Aorta (tissue), 5 donors: ENCODE data around the gene ARRB2. TPM values are rescaled to one million over a fixed set of nuclear protein-coding genes. Genes with fewer than 3 reads are reported as not detected.
"Not testable (repeated sequence)": the region's sequence is repeated elsewhere in the genome, so short reads cannot be mapped to it uniquely, and the experiment has no call there.

ENCODE experiments used
- ATAC-seq: fragments of 200-7000 bp; cut with Tn5 transposase; one replicate; pipeline ENCODE4 v1.9.1; 2022; ENCODE audit warnings: moderate library complexity; ENCODE audit not compliant: low FRiP score
- DNase-seq, 2 donors: peaks; one replicate each; pipeline ENCODE4 v3.0.0-alpha.2; 2020
- H3K27ac ChIP-seq, 2 donors: one replicate each; pipeline ENCODE4 v1.5.1; 2013; ENCODE audit warnings: low read length in 2 of 2, mild to moderate bottlenecking in 2 of 2, moderate library complexity in 2 of 2, control low read depth in 1 of 2, inconsistent platforms in 1 of 2, low read depth in 1 of 2
- H3K27me3 ChIP-seq, 2 donors: one replicate each; pipeline ENCODE4 v1.6.1; 2013; ENCODE audit warnings: control low read depth in 1 of 2, low read length in 1 of 2, mild to moderate bottlenecking in 1 of 2, moderate library complexity in 1 of 2; ENCODE audit not compliant: insufficient read depth in 2 of 2, control insufficient read depth in 1 of 2
- H3K36me3 ChIP-seq, 2 donors: one replicate each; pipeline ENCODE4 v1.6.1; 2013; ENCODE audit warnings: control low read depth in 1 of 2, low read length in 1 of 2, mild to moderate bottlenecking in 1 of 2; ENCODE audit not compliant: insufficient read depth in 2 of 2, control insufficient read depth in 1 of 2
- H3K4me1 ChIP-seq, 2 donors: one replicate each; pipeline ENCODE4 v1.6.1; 2013; ENCODE audit warnings: low read length in 2 of 2, control low read depth in 1 of 2, mild to moderate bottlenecking in 1 of 2, moderate library complexity in 1 of 2; ENCODE audit not compliant: insufficient read depth in 2 of 2, control insufficient read depth in 1 of 2
- H3K4me3 ChIP-seq, 2 donors: one replicate each; pipeline ENCODE4 v1.5.1; 2013; ENCODE audit warnings: low read length in 2 of 2, control low read depth in 1 of 2, mild to moderate bottlenecking in 1 of 2
- H3K9me3 ChIP-seq: one replicate; pipeline ENCODE4 v1.6.1; 2013; ENCODE audit warnings: mild to moderate bottlenecking, low read length; ENCODE audit not compliant: control insufficient read depth
- WGBS, 2 donors: extraction: QIAGEN DNeasy Blood & Tissue Kit; methylation state at CpG; one replicate each; pipeline ENCODE4 v1.1.7; 2013; 5-methylcytosine and 5-hydroxymethylcytosine counted together
- intact Hi-C, 2 donors: fragments of 100-400 bp; cut with DNase I; formaldehyde crosslinking; loops; one replicate each; pipeline versions ENCODE4 v1.14.2 to v1.15.0; 2022
- polyA plus RNA-seq, 2 donors: library from polyadenylated mRNA; stranded (reverse); fragments of 200-250 nt; gene quantifications; one replicate each; pipeline ENCODE4 v1.2.3, GENCODE V29; 2013
- total RNA-seq, 2 donors: library from RNA; stranded (reverse); fragmentation: NEBNext Ultra II Directional; extraction: Animal tissue kit (Norgen Biotek cat#: 25700); gene quantifications; one replicate each; pipeline ENCODE4 v1.2.1, GENCODE V29; 2021
- donor health status: healthy with polysubstance abuse.
- donor health status: Bipolar disorder and iron deficiency.
- donor health status: DM: no; HTN: no; CAD: no.
- donor health status: DM: no; HTN: no; CAD: no.
- donor health status: DM: yes; HTN: yes; CAD: no.

Gene ARRB2
- total and polyA plus RNA-seq, 4 donors, result 23.2 to 119 (median 63.5) TPM

GRCh38 chr17:4690745-4691144 lies 19.7 kb upstream of the ARRB2 start:
- H3K9me3 ChIP-seq, result no peaks in the 10 kb centered on the region
- intact Hi-C loops, result no loop called here
- no peak overlapping the region for H3K27ac ChIP-seq
- H3K27me3 ChIP-seq, result no peaks in the 10 kb centered on the region
- ATAC-seq, result no peak
- no peak overlapping the region for H3K4me3 ChIP-seq
- peak in 1 of 2 donors; percentile 28 for DNase-seq
- H3K4me1 ChIP-seq, result no peaks in the 10 kb centered on the region
- WGBS, 2 donors, result 88 to 96% methylated on average over 2 of the region's 2 CpGs
- no peaks in the 10 kb centered on the region for H3K36me3 ChIP-seq

GRCh38 chr17:4691686-4692085 lies 18.7 kb upstream of the ARRB2 start:
- ATAC-seq, result no peak
- no peak overlapping the region for H3K4me3 ChIP-seq

GRCh38 chr17:4693416-4693815 lies 17.0 kb upstream of the ARRB2 start:
- Histone ChIP-seq H3K36me3 (no peaks in the 10 kb centered on the region), H3K4me3 (no peak overlapping the region), H3K4me1 (no peaks in the 10 kb centered on the region), H3K27ac (no peak overlapping the region), H3K9me3 (no peaks in the 10 kb centered on the region), H3K27me3 (no peaks in the 10 kb centered on the region)
- intact Hi-C loops, result no loop called here
- DNase-seq (no peak), ATAC-seq (no peak)
- WGBS, 2 donors, result 81 to 86% methylated on average over 9 of the region's 9 CpGs

More at GRCh38 chr17:4691686-4692085, 18.7 kb upstream of the ARRB2 start:
- DNase-seq, result no peak
- 81 to 83% methylated on average over 8 of the region's 8 CpGs for WGBS, 2 donors
- Histone ChIP-seq H3K36me3 (no peaks in the 10 kb centered on the region), H3K4me1 (no peaks in the 10 kb centered on the region), H3K27ac (no peak overlapping the region), H3K9me3 (no peaks in the 10 kb centered on the region), H3K27me3 (no peaks in the 10 kb centered on the region)
- intact Hi-C loops, result no loop called here

- H3K27me3 ChIP-seq, result no peaks in the 10 kb centered on the region
- 81 to 85% methylated on average over 6 of the region's 6 CpGs for WGBS, 2 donors
- no peaks in the 10 kb centered on the region for H3K9me3 ChIP-seq
- H3K4me1 ChIP-seq, result no peaks in the 10 kb centered on the region
- ATAC-seq (no peak), DNase-seq (no peak)
- intact Hi-C loops, result no loop called here
- H3K27ac ChIP-seq, result no peak overlapping the region
- no peak overlapping the region for H3K4me3 ChIP-seq
- H3K36me3 ChIP-seq, result no peaks in the 10 kb centered on the region
These were observed 14.0 kb upstream of the ARRB2 start for GRCh38 chr17:4696437-4696805.

GRCh38 chr17:4699401-4700056 lies 10.9 kb upstream of the ARRB2 start:
- WGBS, 2 donors, result 84 to 87% methylated on average over 13 of the region's 13 CpGs
- not testable (repeated sequence) for H3K27me3 ChIP-seq, DNase-seq

GRCh38 chr17:4701116-4701515 lies 9.3 kb upstream of the ARRB2 start:
- Histone ChIP-seq H3K9me3 (no peaks in the 10 kb centered on the region), H3K27me3 (no peaks in the 10 kb centered on the region), H3K36me3 (no peaks in the 10 kb centered on the region), H3K4me1 (no peaks in the 10 kb centered on the region), H3K27ac (no peak overlapping the region), H3K4me3 (no peak overlapping the region)
- intact Hi-C loops, result no loop called here
- DNase-seq (no peak), ATAC-seq (no peak)
- 25 to 49% methylated on average over 1 of the region's 1 CpG for WGBS, 2 donors

More at GRCh38 chr17:4699401-4700056, 10.9 kb upstream of the ARRB2 start:
- H3K27ac ChIP-seq, H3K36me3 ChIP-seq, H3K9me3 ChIP-seq, H3K4me1 ChIP-seq, ATAC-seq, H3K4me3 ChIP-seq, intact Hi-C loops: not testable (repeated sequence)

- DNase-seq, result no peak
- peak overlapping the region; percentile 36 to 77 for H3K4me3 ChIP-seq
- H3K27me3 ChIP-seq, result no peaks in the 10 kb centered on the region
- no peaks in the 10 kb centered on the region for H3K9me3 ChIP-seq
- no peaks in the 10 kb centered on the region for H3K36me3 ChIP-seq
- H3K4me1 ChIP-seq, result no peaks in the 10 kb centered on the region
- intact Hi-C loops, result no loop called here
- WGBS, 2 donors, result 4% methylated on average over 15 of the region's 15 CpGs
- ATAC-seq, result no peak
- H3K27ac ChIP-seq, result peak overlapping the region in 1 of 2 donors; percentile 9
These were observed 7.1 kb upstream of the ARRB2 start for GRCh38 chr17:4703330-4703691.

- H3K27me3 ChIP-seq, DNase-seq, H3K36me3 ChIP-seq, H3K27ac ChIP-seq, intact Hi-C loops, H3K4me1 ChIP-seq, ATAC-seq, H3K9me3 ChIP-seq: not testable (repeated sequence)
- WGBS, 2 donors, result 51 to 55% methylated on average over 14 of the region's 14 CpGs
- peak overlapping the region in 1 of 2 donors; percentile 77 for H3K4me3 ChIP-seq
These were observed 5.9 kb upstream of the ARRB2 start for GRCh38 chr17:4704574-4704907.

GRCh38 chr17:4704991-4705390 lies 5.4 kb upstream of the ARRB2 start:
- Histone ChIP-seq H3K36me3 (no peaks in the 10 kb centered on the region), H3K4me3 (no peak overlapping the region), H3K4me1 (no peaks in the 10 kb centered on the region), H3K27ac (no peak overlapping the region), H3K27me3 (no peaks in the 10 kb centered on the region), H3K9me3 (no peaks in the 10 kb centered on the region)
- intact Hi-C loops, result loop anchor here in 1 of 2 donors (5.0 kb wide), 1 partner anchor 182 kb away; no protein-coding TSS in a partner anchor
- DNase-seq (peak in 1 of 2 donors; percentile 76), ATAC-seq (no peak)
- WGBS, 2 donors, result 93 to 96% methylated on average over 15 of the region's 15 CpGs
